ENCODE results near the gene NPTXR.

- TF ChIP-seq CTCF (IDR thresholded peaks at IDR 0.05; ENCODE audit: low read depth, low read length, poor library complexity, severe bottlenecking) (no peak), EZH2phosphoT487 (IDR thresholded peaks at IDR 0.05; ENCODE audit: borderline replicate concordance, low read length) (peak; percentile 86; the same call in 1 of the 2 replicates)
Observed at GRCh38 chr22:38844315-38845003, 631 bp upstream of the NPTXR start.
